ENCODE measurements around the gene ST3GAL3.

ST3GAL3 gene

DNA sequence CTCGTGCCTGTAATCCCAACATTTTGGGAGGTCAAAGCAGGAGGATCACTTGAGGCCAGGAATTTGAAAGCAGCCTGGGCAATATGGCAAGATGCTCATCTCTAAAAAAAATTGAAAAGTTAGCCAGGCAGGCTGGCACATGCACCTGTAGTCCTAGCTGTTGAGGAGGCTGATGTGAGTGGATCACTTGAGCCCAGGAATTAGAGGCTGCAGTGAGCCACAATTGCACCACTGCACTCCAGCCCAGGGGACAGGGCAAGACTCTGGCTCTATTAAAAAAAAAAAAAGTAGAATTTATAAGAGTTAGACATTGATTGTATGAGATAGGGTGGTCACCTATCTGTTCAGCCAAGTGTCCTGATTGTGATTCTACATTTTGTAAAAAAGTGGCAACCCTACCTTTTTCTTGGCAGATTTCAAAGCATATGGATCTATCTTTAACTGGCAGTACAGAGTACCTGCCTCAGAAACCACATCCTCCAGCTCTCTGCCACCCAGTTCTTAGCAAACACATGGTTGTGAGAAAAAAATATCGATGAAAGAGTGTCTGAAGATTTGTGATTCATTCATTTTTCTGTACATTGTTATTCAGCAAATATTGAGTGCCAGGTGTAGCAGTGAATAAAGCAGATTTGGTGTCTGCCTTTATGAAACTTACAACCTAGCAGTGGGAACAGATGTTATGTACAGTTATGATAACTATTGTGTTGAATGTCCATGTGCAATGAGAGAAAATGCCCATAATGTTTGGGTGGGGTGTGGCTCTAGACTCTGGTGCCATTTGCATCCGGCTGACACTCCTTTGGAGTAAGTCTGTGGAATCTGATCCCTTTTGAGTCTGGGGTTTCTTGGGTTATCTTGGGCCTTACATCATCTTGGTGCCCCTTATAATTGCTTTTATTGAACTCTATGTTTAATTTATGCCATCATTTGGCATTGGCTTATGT, 82.5 kb downstream of the ST3GAL3 start:
- no peak for DNase-seq

DNA sequence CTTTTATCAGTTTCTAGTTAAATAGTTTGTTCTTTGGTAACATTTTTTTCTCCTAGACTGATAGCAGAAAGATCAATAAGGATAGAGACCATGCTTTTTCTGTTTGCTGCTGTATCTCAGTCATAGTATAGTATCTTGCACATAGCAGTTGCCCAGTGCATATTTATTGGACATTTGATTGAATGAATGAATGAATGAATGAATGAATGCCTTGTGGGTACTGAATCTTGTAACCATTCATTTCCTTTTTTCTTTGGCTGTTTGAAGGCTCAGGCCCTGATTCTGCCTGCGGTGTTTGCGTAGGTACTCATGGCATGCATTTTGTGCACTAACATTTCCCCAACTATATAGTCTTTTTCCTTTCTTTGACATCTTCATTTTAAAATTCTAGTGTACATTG, 83.9 kb downstream of the ST3GAL3 start:
- DNase-seq = no peak

DNA sequence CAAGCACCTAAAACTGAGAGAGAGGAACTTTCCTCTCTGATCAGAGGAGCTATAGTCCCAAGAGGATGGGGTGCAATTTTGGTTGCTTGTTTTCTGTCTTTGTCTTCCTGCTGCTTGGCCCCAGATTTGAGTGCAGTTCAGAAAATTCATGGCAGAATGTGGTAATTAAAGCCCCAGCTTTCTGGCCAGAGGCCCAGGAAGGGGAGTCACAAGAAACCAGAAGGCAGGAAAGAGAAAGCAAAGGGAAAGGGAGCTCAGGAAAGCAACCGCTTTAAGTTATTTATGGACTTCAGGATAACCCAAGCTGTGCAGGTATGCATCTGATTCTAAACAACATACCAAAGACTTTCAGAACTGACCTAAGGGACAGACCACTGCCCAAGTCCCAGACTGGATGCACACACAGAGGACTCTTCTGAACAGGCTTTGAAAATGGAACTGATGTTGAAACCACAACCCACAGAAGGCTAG, 88.8 kb downstream of the ST3GAL3 start:
- DNase-seq = no peak

DNA sequence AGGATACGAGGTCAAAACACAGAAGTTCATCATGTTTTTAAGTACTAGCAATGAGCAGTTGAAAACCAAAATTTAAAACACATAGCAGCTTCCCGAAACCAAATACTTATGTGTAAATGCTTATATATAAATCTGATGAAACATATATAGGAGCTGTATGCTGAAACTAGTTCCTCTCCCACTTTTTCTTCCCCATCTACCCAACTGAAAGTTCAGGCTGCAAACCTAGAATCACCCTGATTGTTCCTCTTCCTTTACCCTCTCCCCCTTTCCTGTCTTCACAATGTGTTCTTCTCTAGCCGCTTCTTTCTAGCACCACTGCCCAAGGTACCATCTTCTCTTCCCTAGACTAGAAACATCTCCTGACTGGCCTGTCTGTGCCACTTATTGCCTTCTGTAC, 90.6 kb downstream of the ST3GAL3 start:
- no peak for DNase-seq

DNA sequence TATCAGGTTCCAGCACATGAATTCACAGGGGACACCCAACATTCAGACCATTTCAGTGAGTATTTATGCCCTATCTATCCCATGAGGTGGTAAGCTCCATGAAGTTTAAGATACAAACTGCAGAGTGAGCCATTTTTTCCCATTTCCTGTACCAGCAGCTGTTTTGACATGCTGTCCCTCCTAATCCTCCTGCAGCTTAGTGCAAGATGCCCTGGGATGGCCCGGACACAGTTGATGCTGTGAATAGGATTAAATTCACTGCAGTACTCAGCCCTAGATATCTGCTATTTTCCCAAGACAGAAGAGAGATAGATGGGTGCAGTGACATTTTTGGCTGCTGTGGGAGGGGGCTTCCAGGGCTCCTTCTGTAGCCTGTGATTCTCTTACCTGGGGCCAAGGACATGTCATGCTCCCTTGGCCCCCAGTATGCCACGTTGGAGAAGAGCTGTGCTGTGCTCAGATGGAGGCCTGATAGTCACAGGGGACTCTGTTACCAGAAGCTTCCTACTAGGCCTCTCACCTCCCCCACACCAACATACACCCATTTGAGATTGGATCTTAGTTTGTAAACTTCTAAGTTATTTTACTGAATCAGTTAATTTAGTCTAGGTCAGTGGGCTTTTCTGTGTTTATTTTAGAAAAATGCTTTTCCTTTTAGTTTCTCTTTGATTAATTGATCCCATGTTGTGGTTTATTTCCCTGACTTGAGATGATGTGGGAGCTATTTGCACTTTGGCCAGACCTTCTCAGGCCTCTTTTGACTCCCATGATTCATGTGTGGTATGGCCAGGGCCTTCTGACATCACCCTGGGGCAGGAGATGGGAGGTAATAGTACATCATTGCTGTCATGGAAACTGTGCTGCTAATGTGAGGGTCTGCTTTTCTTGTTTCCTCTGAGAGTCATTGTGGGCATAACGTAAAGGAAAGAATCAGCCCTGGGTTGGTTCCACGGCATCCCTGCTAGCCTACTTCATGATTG, 92.6 kb downstream of the ST3GAL3 start:
- no peak for DNase-seq

DNA sequence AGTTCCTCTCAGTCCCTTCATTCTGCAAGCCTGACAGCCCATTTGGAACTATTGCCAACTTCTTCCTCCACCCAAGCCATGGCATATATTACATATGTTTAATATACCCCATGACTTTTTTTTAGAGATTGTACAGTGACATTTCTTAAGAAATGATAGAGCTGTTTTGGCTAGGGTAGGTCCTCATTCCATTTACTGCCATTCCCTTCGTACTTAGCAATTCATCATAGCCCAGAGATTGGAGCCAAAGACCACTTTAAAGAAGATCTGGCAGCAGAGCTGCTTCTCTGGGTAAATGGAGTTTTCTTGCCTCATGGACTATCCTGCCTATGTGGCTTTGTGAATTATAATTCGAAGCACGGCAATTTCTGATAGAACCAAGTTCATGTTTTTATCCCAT, 93.4 kb downstream of the ST3GAL3 start:
- DNase-seq = no peak

DNA sequence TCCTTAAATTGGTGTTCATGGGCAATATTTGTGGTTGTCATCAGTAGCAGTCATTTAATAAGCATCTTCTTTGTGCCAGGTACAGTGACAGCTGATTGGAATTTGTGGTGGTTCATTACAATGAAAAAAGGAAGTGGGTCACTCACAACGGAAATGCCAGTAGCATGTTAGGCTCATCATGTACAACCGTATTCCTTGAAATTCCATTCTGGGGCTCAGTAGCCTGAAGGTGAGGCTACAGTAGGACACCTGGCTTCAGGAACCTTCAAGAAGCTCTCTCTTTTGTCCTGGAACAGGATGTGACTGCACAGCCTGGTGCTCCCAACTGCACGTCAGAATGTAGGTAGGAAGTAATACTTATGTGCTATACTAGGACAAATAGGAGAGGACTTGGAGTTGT, 93.9 kb downstream of the ST3GAL3 start:
- no peak for DNase-seq

DNA sequence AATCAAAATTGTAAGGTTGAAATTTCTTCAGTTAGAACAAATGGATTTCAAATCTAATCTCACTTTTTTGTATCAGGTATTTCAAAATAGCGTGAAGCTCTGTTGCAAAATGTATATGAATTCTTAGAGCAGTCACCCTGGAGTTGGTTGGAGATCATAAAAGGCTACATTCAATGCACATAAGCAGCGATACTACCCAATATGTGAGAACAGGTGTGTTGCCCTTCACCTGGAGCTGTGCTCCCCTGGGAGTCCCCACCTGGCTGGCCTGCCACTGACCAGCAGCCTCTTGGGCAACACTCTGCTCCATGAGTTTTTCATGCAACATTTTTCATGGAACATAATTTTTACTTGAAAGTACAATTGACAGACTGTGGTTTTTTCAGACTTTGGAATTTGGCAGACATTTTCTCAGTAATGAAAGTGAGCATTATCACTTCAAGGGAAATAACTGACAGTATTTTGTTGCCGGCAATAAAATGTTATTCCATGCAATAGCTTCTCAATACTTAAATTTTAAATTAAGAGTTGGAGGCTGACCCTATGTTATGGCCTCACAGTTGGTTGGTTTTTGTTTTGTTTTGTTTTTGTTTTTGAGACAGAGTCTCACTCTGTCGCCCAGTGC, 95.1 kb downstream of the ST3GAL3 start:
- DNase-seq = no peak

DNA sequence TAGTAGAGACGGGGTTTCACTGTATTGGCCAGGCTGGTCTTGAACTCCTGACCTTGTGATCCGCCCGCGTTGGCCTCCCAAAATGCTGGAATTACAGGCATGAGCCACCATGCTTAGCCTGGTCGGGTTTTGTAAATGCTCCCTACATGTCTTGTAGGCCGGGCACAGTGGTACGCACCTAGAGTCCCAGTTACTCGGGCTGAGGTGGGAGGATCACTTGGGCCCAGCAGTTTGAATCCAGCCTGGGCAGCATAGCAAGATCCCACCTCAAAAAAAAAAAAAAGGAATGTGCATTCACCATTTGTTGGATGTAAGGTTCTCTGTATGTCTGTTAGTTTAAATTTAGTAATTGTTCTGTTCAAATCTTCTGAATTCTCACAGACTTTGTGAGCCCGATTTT, 95.8 kb downstream of the ST3GAL3 start:
- DNase-seq = no peak

DNA sequence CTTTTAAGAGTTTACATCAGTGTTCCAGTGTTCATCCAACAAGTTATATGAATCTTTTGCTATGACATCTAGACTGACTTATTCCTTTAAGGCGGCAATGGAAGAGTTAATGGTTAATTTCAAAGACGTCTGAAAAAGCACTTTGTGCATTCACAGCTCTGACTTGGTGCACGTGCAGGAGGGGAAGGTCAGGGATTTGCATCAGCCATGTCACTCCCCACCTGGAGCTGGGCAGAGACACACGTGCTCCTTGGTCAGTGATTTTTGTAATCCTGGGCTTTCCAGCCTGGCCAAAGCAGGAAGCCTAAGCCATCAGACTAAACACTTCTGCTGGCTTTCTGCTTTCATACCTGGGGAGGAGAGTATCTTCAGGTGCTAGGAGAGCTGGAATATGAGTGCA, 96.3 kb downstream of the ST3GAL3 start:
- DNase-seq = no peak

DNA sequence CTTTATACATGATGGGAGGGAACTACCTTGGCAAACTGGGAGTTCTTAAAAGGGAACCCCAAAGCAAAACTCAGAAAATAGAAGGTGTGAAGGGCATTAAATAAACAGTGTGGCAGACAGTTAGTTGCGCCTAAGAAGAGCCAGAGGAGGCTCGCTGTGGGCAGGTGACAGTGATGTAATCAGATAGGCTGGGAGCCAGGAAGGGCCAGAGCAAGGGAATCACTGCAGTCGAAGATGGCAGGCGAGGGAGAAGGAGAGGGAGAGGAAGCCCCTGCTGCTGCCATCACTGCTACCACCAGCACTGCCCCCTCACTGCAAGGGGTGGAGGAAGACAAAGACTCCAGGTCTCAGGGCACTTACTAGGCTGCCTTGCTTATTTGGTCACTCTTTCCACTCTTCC, 97.2 kb downstream of the ST3GAL3 start:
- DNase-seq = no peak

DNA sequence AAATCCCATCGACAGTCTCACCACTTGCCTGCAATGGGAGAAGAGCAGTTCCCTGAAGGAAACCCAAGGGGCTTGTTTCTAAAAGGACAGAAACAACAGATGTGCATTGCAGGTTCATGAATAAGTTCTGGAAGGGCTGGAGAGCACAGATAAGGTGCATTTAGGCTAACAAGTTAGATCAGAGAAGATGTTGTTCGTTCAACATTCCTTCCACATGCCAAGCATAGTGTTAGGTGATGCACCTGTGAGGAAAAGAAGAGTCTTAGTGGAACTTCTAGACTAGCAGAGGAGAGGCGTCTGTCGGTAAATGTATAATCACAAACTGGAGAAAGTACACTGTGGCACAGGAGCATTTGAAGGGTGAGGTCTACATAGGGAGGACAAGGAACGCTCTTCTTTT, 98.0 kb downstream of the ST3GAL3 start:
- DNase-seq = no peak

DNA sequence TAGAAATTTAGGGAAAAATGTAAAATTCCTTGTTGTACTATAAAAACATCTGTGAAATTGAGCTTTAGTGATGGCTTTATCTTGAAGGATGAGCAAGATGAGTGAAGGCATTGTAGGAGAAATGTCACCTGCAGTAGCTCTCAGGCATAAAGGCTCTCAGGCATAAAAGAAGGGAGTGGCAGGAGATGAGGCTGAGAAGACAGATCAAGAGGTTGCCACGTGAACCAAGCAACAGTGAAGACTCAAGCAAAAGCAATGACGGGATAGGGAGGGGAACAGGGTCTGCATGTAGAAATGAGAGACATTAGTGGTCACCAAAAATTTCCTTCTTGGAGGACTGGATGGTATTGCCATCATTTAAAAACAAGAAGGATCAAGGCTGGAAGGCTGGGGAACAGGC, 98.8 kb downstream of the ST3GAL3 start:
- DNase-seq = no peak

DNA sequence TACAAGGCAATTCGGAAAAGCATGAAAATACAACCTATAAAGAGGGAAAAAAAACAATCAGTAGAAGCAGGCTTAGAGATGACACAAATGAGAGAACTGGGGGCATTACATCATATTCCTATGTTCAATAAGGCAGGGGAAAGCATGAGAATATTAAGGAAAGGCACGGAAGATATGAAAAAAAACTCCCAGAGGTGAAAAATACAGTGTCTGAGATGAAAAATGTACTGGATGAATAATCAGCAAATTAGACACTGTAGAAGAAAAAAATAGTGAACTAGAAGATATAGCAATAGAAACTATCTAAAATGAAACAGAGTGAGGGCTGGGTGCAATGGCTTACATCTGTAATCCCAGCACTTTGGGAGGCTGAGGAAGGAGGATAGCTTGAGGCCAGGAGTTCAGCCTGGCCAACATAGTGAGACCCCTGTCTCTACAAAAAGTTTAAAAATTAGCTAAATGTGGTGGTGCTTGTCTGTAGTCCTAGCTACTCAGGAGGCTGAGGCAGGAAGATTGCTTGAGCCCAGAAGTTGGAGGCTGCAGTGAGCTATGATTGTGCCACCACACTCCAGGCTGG, 101.8 kb downstream of the ST3GAL3 start:
- DNase-seq = no peak

DNA sequence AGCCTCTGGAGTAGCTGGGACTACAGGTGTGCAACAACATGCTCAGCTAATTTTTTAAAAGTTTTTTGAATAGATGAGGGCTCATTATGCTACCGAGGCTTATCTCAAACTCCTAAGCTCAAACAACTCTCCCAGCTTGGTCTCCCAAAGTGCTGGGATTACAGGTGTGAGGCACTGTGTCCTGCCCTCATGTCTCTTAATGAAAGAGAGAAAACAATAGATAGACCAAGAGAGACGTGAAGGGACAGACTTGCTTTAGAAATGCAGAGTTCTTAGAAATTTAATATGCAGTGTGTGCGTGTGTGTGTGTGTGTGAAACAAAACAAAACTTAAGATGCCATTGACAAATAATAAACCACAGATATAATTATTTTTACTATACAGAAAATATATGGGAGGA, 105.2 kb downstream of the ST3GAL3 start:
- DNase-seq = no peak

DNA sequence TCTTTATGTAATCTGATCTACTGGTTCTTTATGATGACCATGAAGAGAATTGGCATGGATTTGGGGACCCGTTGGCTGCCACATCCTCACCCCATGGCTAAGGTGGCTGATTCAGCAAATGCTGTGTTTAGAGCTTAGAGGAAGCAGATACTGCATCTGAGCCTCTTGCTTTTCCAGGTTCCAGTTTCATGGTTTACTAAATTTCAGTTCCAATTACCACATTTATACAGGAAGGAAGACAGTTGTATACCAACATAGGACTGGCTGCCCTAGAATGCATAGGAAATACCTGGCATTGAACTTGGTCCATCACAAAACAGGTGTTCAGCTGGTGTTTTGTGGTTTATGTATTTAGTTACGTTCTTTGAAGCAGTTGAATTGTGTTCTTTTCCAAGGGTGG, 107.1 kb downstream of the ST3GAL3 start:
- DNase-seq = no peak

DNA sequence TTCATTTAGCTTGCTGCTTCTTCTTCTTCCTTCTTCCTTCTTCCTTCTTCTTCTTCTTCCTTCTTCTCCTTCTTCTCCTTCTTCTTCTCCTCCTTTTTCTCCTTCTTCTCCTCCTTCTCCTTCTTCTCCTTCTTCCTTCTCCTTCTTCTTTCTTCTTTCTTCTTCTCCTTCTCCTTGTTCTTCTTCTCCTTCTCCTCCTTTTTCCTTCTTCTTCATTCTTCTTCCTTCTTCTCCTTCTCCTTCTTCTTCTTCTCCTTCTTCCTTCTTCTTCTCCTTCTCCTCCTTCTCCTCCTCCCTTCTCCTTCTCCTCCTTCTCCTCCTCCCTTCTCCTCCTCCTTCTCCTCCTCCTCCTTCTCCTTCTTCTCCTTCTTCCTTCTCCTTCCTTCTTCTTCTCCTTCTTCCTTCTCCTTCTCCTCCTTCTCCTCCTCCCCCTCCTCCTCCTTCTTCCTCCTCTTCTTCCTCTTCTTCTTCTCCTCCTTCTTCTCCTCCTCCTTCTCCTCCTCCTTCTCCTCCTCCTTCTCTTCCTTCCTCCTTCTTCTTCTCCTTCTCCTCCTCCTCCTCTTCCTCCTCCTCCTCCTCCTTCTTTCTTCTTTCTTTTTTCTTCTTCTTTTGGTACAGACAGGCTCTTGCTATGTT, 110.1 kb downstream of the ST3GAL3 start:
- no peak for DNase-seq

DNA sequence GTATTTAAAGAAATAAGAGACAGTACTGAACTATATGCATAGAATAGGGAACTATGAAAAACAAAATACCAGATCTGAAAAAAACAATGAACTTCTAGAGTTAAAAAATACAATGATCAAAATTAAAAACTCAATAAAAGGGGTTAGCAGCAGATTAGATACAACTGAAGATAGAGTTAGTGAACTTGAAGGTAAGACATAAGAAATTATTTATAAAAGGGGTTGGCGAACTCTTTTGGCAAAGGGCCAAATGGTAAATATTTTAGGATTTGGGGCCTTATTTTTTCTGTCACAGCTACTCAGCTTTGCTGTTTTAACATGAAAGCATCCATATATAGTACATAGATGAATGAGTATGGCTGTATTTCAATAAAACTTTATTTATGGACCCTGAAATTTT, 111.4 kb downstream of the ST3GAL3 start:
- no peak for DNase-seq

DNA sequence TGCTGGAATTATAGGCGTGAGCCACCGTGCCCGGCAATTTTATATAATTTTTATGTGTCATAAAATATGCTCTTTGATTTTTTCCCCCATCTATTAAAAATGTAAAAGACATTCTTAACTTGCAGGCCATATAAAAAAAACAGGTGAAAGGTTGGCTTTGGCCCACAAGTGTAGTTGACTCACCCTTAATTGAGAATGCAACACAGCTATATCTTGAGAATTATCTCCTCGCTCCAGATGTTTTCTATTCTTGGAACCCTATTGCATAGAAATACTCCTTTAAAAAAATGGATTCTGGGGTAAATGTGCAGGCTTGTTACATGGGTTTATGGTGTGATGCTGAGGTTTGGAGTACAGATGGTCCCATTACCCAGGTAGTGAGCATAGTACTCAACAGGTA, 112.0 kb downstream of the ST3GAL3 start:
- DNase-seq = no peak

DNA sequence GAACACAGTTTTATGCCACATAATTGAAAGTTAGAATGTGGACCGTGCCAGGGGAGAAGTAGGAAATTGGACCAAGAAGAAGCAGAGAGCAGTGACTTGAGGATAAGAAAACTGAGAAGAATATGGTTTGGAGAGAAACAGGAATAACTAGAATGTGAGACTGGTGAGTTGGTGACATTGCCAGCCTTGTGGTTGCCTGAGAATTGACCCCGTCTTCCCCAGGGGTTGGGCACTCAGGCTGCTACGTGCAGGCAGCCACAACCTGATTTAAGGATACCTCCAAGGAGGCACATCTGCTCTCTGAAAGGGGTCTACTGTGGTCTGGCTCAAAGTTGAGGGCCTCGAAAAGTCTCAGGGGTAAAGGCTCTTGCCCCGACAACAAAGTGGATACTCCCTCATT, 114.1 kb downstream of the ST3GAL3 start:
- DNase-seq = no peak

DNA sequence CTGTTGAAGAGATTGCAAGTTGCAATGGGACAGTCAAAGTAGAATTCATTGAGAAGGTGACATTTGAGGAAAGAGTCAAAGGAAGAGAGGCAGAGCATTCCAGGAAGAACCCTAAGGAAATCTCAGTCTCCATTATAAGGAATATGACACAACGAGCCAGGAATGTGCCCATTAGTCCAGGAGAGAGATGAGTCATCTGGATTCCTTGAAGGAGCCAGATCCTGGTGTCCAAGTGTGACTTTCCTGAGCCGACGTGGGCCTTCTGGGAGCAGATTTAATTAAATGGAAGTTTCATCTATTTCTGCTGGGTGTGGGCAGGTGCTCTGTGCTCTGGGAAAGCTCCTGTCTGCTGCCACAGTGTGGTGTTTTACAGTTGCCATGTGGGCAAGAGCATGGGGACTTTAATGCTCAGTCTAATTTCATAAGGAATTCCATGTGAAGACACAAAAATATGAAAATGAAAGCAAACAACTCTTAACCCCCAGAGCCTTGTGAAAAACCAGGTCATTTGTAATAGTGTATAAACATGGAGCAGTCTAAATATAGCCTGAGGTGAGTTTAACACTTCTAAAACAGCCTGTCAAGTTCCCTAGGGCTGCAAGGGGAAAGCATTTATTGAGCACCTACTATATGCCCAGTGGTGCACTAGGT, 114.8 kb downstream of the ST3GAL3 start:
- DNase-seq = no peak

DNA sequence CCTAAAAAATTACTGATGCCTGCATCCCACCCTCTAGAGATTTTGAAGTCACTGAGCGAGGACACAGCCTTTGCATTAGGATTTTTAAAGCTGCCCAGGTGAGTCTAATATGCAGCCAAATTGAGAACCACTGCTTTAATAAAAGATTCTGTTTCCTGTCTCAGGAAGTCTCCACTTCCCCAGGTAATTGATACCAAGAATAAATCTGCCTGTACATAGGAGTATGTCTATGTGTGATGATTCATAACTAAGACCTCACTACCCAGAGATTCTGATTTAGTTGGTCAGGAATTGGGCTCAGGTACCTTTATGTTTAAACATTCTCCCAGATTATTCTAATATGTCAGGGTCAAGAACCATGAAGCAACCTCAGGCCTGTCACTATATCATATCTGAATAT, 117.5 kb downstream of the ST3GAL3 start:
- no peak for DNase-seq
